DND-41 (cell line): Measurements from ENCODE around the gene GIMAP7.

Source experiments
- EZH2 ChIP-seq: IDR thresholded peaks from 3 replicates; pipeline ENCODE4 v1.6.1; 2012; ENCODE audit warnings: borderline replicate concordance, low read depth, mild to moderate bottlenecking, moderate library complexity, low read length, inconsistent platforms; ENCODE audit not compliant: severe bottlenecking
- TF ChIP-seq, protein P1 (sequence below): IDR thresholded peaks from 2 replicates; pipeline ENCODE4 v1.5.1; 2012; ENCODE audit warnings: borderline replicate concordance, low read length, moderate library complexity, mild to moderate bottlenecking; ENCODE audit not compliant: poor library complexity, severe bottlenecking; ENCODE audit errors: extremely low read depth

DNA sequence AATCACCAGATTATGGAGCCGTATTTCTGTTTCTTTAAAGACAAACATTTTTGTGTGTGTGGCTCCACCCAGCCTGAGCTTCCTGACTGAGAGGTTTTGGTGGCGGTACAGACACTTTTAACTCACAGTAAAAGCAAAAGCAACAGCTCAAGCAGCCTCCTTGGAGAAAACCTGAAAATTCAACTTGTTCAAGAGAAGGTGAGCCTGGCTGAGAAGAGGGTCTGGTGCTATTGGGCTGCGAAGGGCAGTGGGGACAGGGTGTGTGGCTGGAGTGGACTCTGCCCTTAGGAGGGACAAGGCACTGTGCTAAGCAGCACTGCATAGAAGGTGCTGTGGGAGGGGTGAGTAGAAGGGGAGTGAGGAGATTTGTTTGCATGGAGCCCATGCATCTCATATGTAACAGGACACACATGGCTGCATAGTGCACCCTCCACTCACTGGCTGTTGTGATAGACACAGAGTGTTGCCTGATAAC, at the start of gene GIMAP7:
- TF ChIP-seq, protein P1, sequence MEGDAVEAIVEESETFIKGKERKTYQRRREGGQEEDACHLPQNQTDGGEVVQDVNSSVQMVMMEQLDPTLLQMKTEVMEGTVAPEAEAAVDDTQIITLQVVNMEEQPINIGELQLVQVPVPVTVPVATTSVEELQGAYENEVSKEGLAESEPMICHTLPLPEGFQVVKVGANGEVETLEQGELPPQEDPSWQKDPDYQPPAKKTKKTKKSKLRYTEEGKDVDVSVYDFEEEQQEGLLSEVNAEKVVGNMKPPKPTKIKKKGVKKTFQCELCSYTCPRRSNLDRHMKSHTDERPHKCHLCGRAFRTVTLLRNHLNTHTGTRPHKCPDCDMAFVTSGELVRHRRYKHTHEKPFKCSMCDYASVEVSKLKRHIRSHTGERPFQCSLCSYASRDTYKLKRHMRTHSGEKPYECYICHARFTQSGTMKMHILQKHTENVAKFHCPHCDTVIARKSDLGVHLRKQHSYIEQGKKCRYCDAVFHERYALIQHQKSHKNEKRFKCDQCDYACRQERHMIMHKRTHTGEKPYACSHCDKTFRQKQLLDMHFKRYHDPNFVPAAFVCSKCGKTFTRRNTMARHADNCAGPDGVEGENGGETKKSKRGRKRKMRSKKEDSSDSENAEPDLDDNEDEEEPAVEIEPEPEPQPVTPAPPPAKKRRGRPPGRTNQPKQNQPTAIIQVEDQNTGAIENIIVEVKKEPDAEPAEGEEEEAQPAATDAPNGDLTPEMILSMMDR = no peak
- TF ChIP-seq EZH2 = no peak
